Kidney (tissue), 14 donors: Measurements from ENCODE around the gene LIN28B. TPM values are rescaled to one million over a fixed set of nuclear protein-coding genes. Genes with fewer than 3 reads are reported as not detected.

ENCODE experiments used
- DNase-seq, 5 donors: peaks; one replicate each; pipeline ENCODE4 v3.0.0-alpha.2; 2013 to 2020
- FAIRE-seq: peaks from 2 replicates; lab custom pipeline; 2012; peaks lifted over from hg19 to GRCh38; lab: Jason Lieb, UNC
- H3K27ac ChIP-seq, 2 donors: one replicate each; pipeline ENCODE4 v1.7.0; 2013; ENCODE audit warnings: low read depth in 2 of 2, low read length in 2 of 2, inconsistent platforms in 1 of 2
- H3K27me3 ChIP-seq: one replicate; pipeline ENCODE4 v1.7.1; 2013; ENCODE audit warnings: low read length, inconsistent platforms; ENCODE audit not compliant: control insufficient read depth, insufficient read depth
- H3K36me3 ChIP-seq, 3 donors: one replicate each; pipeline versions ENCODE4 v1.7.0 to v1.7.1; 2013; ENCODE audit warnings: low read length in 3 of 3, control low read depth in 1 of 3, inconsistent platforms in 1 of 3; ENCODE audit not compliant: insufficient read depth in 3 of 3, control insufficient read depth in 2 of 3
- H3K4me1 ChIP-seq, 3 donors: one replicate each; pipeline versions ENCODE4 v1.7.0 to v1.7.1; 2013; ENCODE audit warnings: low read length in 3 of 3, inconsistent platforms in 1 of 3, low read depth in 1 of 3; ENCODE audit not compliant: control insufficient read depth in 2 of 3, insufficient read depth in 2 of 3
- H3K4me3 ChIP-seq, 3 donors: one replicate each; pipeline versions ENCODE4 v1.7.0 to v1.8.1; 2013; ENCODE audit warnings: low read length in 3 of 3, control low read depth in 1 of 3, inconsistent platforms in 1 of 3
- H3K9ac ChIP-seq, 3 donors: one replicate each; pipeline versions ENCODE4 v1.7.0 to v1.7.1; 2013; ENCODE audit warnings: low read length in 3 of 3, control low read depth in 1 of 3, inconsistent platforms in 1 of 3
- H3K9me3 ChIP-seq, 3 donors: one replicate each; pipeline versions ENCODE4 v1.7.0 to v1.7.1; 2013; ENCODE audit warnings: low read length in 3 of 3, control low read depth in 1 of 3, inconsistent platforms in 1 of 3; ENCODE audit not compliant: control insufficient read depth in 2 of 3, insufficient read depth in 1 of 3
- intact Hi-C: fragments of 100-400 bp; cut with DNase I; formaldehyde crosslinking; loops from one replicate; pipeline ENCODE4 v1.11.1; 2022
- polyA plus RNA-seq: library from polyadenylated mRNA; stranded (reverse); fragments of 350-450 nt; fragmentation: Illumina TruSeq; extraction: RNeasy Lipid Tissue Mini Kit (QIAGEN cat#74804); gene quantifications from one replicate; pipeline ENCODE4 v1.2.3, GENCODE V29; 2014; ENCODE audit warnings: low read depth, low replicate concordance; ENCODE audit not compliant: insufficient read depth
- total RNA-seq: library from RNA; stranded (reverse); fragmentation: NEBNext Ultra II Directional; extraction: Animal tissue kit (Norgen Biotek cat#: 25700); gene quantifications from one replicate; pipeline ENCODE4 v1.2.1, GENCODE V29; 2021
- TF ChIP-seq, protein P1 (sequence below): IDR thresholded peaks from 3 replicates; pipeline ENCODE4 v1.5.1; 2012; ENCODE audit warnings: mild to moderate bottlenecking, moderate library complexity, borderline replicate concordance; ENCODE audit not compliant: insufficient read depth; ENCODE audit errors: extremely low read depth
- donor health status: control.
- donor health status: control.
- donor health status: control.
- donor health status: control.
- donor health status: control.
- donor health status: DM: yes; HTN: yes; CAD: no.
- donor health status: Normal renal cell carcinoma (clear cell type).

LIN28B gene
- total and polyA plus RNA-seq, 2 donors from 2014 or later = not detected

DNA sequence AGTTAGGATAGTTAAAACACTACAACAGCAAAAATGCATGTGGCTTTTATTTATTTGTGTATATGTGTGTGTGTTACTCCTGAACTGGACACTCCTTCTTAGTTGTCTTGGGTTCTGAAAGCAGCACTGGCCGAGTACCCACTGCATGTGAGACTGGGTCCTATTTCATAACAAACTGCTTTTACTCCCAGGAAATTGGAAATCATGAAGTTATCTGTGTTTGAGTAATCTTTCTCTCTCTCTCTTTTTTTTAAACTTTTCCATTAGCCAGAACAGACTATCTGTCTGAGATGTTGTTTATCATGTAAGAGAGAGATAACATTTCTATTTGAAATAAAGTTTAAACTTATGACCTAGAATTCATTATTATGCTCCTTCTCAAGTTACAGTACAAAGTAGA, 110.4 kb downstream of the LIN28B start:
- intact Hi-C loops = no loop called here
- no peak for FAIRE-seq
- H3K9ac ChIP-seq = no peak overlapping the region

GRCh38 chr6:105068407-105068806, 111.5 kb downstream of the LIN28B start:
- H3K27ac ChIP-seq = no peak overlapping the region
- H3K27me3 ChIP-seq = no peaks in the 10 kb centered on the region
- intact Hi-C loops = no loop called here
- no peak overlapping the region for H3K9ac ChIP-seq
- H3K4me3 ChIP-seq = no peak overlapping the region
- H3K36me3 ChIP-seq = no peaks in the 10 kb centered on the region
- no peaks in the 10 kb centered on the region for H3K9me3 ChIP-seq
- TF ChIP-seq, protein P1, sequence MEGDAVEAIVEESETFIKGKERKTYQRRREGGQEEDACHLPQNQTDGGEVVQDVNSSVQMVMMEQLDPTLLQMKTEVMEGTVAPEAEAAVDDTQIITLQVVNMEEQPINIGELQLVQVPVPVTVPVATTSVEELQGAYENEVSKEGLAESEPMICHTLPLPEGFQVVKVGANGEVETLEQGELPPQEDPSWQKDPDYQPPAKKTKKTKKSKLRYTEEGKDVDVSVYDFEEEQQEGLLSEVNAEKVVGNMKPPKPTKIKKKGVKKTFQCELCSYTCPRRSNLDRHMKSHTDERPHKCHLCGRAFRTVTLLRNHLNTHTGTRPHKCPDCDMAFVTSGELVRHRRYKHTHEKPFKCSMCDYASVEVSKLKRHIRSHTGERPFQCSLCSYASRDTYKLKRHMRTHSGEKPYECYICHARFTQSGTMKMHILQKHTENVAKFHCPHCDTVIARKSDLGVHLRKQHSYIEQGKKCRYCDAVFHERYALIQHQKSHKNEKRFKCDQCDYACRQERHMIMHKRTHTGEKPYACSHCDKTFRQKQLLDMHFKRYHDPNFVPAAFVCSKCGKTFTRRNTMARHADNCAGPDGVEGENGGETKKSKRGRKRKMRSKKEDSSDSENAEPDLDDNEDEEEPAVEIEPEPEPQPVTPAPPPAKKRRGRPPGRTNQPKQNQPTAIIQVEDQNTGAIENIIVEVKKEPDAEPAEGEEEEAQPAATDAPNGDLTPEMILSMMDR = no peak
- DNase-seq = no peak
- H3K4me1 ChIP-seq = no peaks in the 10 kb centered on the region
- FAIRE-seq = no peak

More for the DNA sequence above, 110.4 kb downstream of the LIN28B start:
- TF ChIP-seq, protein P1 = no peak
- no peak overlapping the region for H3K27ac ChIP-seq
- no peaks in the 10 kb centered on the region for H3K9me3 ChIP-seq
- H3K36me3 ChIP-seq = no peaks in the 10 kb centered on the region
- H3K27me3 ChIP-seq = no peaks in the 10 kb centered on the region
- H3K4me3 ChIP-seq = no peak overlapping the region
- no peaks in the 10 kb centered on the region for H3K4me1 ChIP-seq
- no peak for DNase-seq

DNA sequence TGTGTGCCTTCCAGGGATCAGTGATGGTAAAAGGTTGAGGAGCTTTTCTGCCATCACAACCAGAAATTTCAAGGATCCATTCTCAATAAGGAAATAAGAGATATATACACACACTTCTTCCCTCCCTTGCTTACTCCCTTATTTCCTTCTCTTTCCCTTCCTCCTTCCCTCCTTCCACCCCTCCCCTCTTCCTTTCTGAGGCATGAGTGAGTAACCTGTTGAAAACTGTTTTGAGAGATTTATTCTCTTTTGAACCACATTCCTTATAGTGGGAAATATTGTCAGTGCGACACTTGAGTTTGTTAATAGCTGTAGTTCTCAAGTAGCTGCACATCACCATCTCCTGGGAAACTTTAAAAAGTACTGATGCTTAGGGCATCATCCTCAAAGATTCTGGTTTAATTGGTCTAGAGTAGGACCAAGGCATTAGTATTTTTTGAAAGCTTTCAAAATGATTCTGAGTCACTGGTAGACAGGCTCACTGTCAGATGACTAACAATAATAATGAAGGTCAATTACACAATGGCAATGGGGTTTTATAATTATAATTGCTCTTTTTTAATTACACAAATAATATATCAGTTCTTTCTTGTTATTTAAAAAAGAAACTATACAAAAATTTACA, 113.0 kb downstream of the LIN28B start:
- intact Hi-C loops = no loop called here
- DNase-seq = no peak
- H3K27ac ChIP-seq = no peak overlapping the region
- no peaks in the 10 kb centered on the region for H3K36me3 ChIP-seq
- H3K4me1 ChIP-seq = no peaks in the 10 kb centered on the region
- TF ChIP-seq, protein P1 = no peak
- no peaks in the 10 kb centered on the region for H3K27me3 ChIP-seq
- H3K9me3 ChIP-seq = no peaks in the 10 kb centered on the region
- no peak overlapping the region for H3K9ac ChIP-seq
- no peak overlapping the region for H3K4me3 ChIP-seq
- no peak for FAIRE-seq

DNA sequence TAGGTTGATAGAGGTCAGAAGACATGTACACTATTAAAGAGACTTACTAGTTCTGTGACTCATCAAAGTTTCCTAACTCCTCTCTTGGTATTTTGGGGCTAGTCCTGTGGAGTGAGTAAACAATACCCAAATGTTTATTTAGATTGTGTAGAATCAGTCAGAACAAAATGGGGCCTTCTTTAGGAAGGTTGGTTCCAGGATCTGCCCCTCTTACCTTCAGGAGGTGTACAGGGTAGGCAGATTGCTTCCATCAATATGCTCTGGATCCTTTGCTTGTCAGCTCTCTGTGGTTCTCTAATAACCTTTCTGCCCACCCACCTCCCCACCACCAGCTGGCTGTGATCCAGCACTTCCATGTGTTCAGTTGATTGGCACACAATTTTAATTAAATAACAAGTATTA, 115.9 kb downstream of the LIN28B start:
- TF ChIP-seq, protein P1 = no peak
- DNase-seq = no peak
- no peaks in the 10 kb centered on the region for H3K4me1 ChIP-seq
- no peaks in the 10 kb centered on the region for H3K36me3 ChIP-seq
- no peak overlapping the region for H3K9ac ChIP-seq
- no peaks in the 10 kb centered on the region for H3K27me3 ChIP-seq
- no peak overlapping the region for H3K4me3 ChIP-seq
- intact Hi-C loops = no loop called here
- no peaks in the 10 kb centered on the region for H3K9me3 ChIP-seq
- FAIRE-seq = no peak
- H3K27ac ChIP-seq = no peak overlapping the region
